ENCODE data around the gene CSTF1. TPM values are rescaled to one million over a fixed set of nuclear protein-coding genes. Genes with fewer than 3 reads are reported as not detected.

CSTF1 gene
- total RNA-seq, 4 donors from 2014 or later, result 28.6 to 38.3 (median 31.2) TPM

DNA sequence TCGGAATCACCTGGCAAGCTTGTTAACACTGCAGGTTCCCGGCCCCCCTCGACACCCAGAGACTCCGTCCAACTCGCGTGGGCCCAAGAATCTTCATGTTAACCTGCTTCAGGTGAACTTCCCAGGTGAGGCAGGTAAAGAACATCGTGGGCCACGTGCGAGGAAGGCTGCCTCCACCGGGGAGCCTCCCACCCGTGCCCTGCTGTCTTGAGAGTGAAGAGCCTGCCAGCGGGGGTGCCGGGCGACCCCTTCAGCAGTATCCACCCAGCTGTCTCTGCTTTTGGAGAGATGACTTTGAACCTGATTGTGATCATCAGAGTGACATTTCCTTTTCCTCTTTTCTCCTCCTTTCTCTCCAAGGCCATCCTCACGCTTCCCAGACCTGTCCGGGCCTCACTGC lies 53.1 kb downstream of the CSTF1 start:
- WGBS, result 96% methylated on average over 16 of the region's 16 CpGs
- Histone ChIP-seq H3K27ac (no peak overlapping the region), H3K4me1 (peaks cover 9% of the 10 kb centered on the region), H3K4me3 (no peak overlapping the region), H3K36me3 (no peaks in the 10 kb centered on the region), H3K9me3 (no peaks in the 10 kb centered on the region), H3K27me3 (no peaks in the 10 kb centered on the region)
- DNase-seq (ENCODE audit: low spot score in 2 of 2), result no peak
- no peak for TF ChIP-seq POLR2AphosphoS5 (IDR thresholded peaks at IDR 0.05)

DNA sequence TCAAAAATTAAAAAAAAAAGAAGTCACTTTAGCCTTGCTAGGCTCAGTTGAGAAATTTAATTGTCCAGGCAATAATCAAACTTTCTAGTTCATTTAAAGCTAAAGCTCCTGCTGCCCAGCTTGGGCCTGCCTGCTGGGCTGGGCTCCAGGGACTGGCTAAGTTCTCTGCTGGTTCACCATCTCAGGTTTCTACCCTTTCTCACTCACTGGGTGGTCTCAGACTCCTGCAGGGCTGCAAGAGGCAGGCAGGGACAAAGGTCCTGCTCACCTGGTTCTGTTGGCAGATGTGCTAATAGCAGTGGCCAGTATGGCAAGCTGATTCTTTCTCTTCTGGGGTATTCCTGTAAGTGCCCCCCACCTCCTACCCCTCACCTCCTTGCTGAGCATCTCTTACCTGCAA lies 54.8 kb downstream of the CSTF1 start:
- Histone ChIP-seq H3K36me3 (no peaks in the 10 kb centered on the region), H3K27me3 (no peaks in the 10 kb centered on the region), H3K27ac (no peak overlapping the region), H3K9me3 (no peaks in the 10 kb centered on the region), H3K4me3 (no peak overlapping the region), H3K4me1 (peaks cover under 1% of the 10 kb centered on the region)
- DNase-seq (ENCODE audit: low spot score in 2 of 2), result no peak
- TF ChIP-seq POLR2A (IDR thresholded peaks at IDR 0.05) (no peak), EP300 (IDR thresholded peaks at IDR 0.05) (no peak), POLR2AphosphoS5 (IDR thresholded peaks at IDR 0.05) (no peak)
- TF ChIP-seq, protein P1, sequence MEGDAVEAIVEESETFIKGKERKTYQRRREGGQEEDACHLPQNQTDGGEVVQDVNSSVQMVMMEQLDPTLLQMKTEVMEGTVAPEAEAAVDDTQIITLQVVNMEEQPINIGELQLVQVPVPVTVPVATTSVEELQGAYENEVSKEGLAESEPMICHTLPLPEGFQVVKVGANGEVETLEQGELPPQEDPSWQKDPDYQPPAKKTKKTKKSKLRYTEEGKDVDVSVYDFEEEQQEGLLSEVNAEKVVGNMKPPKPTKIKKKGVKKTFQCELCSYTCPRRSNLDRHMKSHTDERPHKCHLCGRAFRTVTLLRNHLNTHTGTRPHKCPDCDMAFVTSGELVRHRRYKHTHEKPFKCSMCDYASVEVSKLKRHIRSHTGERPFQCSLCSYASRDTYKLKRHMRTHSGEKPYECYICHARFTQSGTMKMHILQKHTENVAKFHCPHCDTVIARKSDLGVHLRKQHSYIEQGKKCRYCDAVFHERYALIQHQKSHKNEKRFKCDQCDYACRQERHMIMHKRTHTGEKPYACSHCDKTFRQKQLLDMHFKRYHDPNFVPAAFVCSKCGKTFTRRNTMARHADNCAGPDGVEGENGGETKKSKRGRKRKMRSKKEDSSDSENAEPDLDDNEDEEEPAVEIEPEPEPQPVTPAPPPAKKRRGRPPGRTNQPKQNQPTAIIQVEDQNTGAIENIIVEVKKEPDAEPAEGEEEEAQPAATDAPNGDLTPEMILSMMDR (IDR thresholded peaks at IDR 0.05), result no peak

DNA sequence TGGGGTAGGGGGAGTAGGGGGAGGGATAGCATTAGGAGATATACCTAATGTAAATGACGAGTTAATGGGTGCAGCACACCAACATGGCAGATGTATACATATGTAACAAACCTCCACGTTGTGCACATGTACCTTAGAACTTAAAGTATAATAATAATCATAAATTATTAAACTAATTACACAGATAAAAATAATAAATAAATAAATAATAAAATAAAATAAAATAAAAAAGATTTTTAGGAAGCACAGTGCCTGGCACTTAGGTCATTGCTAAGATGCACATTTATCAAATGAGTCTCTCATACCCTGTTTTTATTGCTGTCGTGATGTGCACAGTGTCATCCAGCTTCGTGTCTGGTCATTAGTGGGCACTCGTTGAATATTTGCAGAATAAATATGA lies 57.0 kb downstream of the CSTF1 start:
- WGBS, result 94% methylated on average over 5 of the region's 5 CpGs
- no peak for DNase-seq (ENCODE audit: low spot score in 2 of 2)
- Histone ChIP-seq H3K36me3 (no peaks in the 10 kb centered on the region), H3K9me3 (no peaks in the 10 kb centered on the region), H3K4me3 (no peak overlapping the region), H3K27ac (no peak overlapping the region), H3K4me1 (no peaks in the 10 kb centered on the region), H3K27me3 (no peaks in the 10 kb centered on the region)
- no peak for TF ChIP-seq POLR2AphosphoS5 (IDR thresholded peaks at IDR 0.05)
- no peak for TF ChIP-seq POLR2A (IDR thresholded peaks at IDR 0.05)
- no peak for TF ChIP-seq EP300 (IDR thresholded peaks at IDR 0.05)
- TF ChIP-seq, protein P1 (IDR thresholded peaks at IDR 0.05), result no peak

DNA sequence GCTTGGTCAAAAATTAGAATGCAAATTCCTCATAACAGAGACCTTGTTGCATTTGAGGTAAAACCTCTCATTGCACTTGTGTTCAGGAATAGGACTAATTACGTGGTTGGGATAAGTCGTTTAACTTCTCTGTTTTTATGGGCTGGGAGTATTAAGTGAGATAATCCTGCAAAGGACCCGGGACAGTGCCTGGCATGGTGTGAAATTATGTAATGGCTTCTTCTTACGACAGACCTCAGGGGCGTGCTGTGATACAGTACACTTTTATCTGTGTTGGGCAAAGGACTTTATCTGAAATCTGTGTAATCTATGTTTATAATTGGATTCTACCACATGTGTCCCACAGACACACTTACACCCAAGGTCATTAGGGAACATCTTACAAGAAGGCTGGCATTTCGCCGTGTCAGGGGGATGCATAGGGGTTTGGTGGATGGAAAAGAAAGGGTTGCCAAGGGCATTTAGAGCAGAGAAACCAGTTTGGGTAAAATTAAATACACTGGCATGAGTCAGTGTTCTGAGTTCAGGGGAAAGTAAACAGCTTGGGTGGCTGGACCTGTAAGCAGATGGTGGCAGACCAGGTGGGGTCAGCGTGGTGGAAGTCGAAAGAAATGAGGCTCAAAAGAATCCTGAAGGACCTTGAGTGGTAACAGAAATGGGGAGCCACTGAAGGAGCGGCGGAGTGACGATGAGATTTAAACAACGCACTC lies 58.8 kb downstream of the CSTF1 start:
- Histone ChIP-seq H3K36me3 (no peaks in the 10 kb centered on the region), H3K9me3 (no peaks in the 10 kb centered on the region), H3K27me3 (no peaks in the 10 kb centered on the region), H3K27ac (no peak overlapping the region), H3K4me1 (no peaks in the 10 kb centered on the region), H3K4me3 (no peak overlapping the region)
- whole genome bisulfite sequencing, result 77% methylated on average over 13 of the region's 13 CpGs
- TF ChIP-seq POLR2AphosphoS5 (IDR thresholded peaks at IDR 0.05) (no peak), POLR2A (IDR thresholded peaks at IDR 0.05) (no peak), EP300 (IDR thresholded peaks at IDR 0.05) (no peak)
- TF ChIP-seq, protein P1 (IDR thresholded peaks at IDR 0.05), result no peak
- DNase-seq (ENCODE audit: low spot score in 2 of 2), result no peak

DNA sequence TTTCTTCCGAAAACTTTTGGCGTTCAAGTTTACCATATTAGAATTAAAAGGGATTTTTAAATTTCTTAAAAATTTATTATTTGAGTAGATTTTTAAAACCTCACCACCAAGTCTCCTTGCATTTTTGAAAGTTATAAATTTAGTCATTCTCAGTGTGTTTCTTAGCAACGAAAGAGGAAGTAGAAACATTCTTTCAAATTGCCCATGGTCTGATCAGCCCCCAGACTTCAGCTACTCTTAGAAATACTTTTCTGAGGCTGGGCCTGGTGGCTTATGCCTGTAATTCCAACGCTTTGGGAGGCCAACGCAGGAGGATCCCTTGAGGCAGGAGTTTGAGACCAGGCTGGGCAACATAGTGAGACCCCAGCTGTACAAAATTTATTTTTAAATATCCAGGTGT lies 60.9 kb downstream of the CSTF1 start:
- Histone ChIP-seq H3K9me3 (no peaks in the 10 kb centered on the region), H3K4me3 (no peak overlapping the region), H3K4me1 (no peaks in the 10 kb centered on the region), H3K27ac (no peak overlapping the region), H3K27me3 (no peaks in the 10 kb centered on the region), H3K36me3 (no peaks in the 10 kb centered on the region)
- peak in 1 of 2 donors; percentile 31 for DNase-seq (ENCODE audit: low spot score in 2 of 2)
- WGBS, result 78% methylated on average over 5 of the region's 5 CpGs
- TF ChIP-seq POLR2AphosphoS5 (IDR thresholded peaks at IDR 0.05), result no peak

DNA sequence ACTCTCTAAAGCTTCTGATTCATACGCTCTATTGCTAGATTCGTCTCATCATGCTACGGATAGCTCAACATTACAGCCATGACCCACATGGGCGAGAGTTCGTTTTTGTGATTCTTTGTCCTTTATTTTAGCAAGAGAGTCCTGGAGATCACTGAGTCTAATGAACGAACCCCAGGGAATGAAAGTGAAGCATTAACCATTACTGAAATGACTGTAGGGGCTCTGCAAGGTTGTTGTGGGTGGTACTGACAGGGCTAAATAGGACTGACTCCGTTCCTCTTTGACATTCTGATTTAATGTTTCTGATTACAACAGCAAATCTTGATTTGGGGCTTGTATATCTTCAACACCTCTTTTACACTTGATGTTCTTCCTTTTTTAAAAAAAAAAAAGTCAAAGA lies 62.3 kb downstream of the CSTF1 start:
- no peaks in the 10 kb centered on the region for H3K9me3 ChIP-seq
- TF ChIP-seq, protein P1 (IDR thresholded peaks at IDR 0.05), result no peak
- TF ChIP-seq EP300 (IDR thresholded peaks at IDR 0.05), result no peak
- no peak for TF ChIP-seq POLR2AphosphoS5 (IDR thresholded peaks at IDR 0.05)
- no peak for TF ChIP-seq POLR2A (IDR thresholded peaks at IDR 0.05)
- H3K4me1 ChIP-seq, result no peaks in the 10 kb centered on the region
- H3K4me3 ChIP-seq, result no peak overlapping the region
- H3K36me3 ChIP-seq, result no peaks in the 10 kb centered on the region
- no peak overlapping the region for H3K27ac ChIP-seq
- H3K27me3 ChIP-seq, result no peaks in the 10 kb centered on the region
- 81% methylated on average over 7 of the region's 7 CpGs for WGBS
- no peak for DNase-seq (ENCODE audit: low spot score in 2 of 2)

Other genes with a start within 250 kb of the CSTF1 start
- not detected for gene MC3R, start 143.9 kb upstream of the CSTF1 start, total RNA-seq
- 10 to 100 TPM; 44.0 to 75.3 (median 58.4) TPM for gene FAM210B, start 33.7 kb upstream of the CSTF1 start, total RNA-seq
- 1 to 10 TPM; 2.1 to 5.7 (median 2.5) TPM for gene AURKA, start 430 bp upstream of the CSTF1 start, total RNA-seq
- gene CASS4, start 19.6 kb downstream of the CSTF1 start, total RNA-seq, result 1 to 10 TPM in 1 of 4 donors, under 1 TPM in 3; 0.42 to 1.9 (median 0.66) TPM
- 10 to 100 TPM; 42.9 to 57.0 (median 47.0) TPM for gene RTF2, start 76.0 kb downstream of the CSTF1 start, total RNA-seq
- gene FAM209A, start 132.1 kb downstream of the CSTF1 start, total RNA-seq, result 1 to 10 TPM in 2 of 4 donors, not detected in 2; 1.8 to 2.1 TPM
- gene FAM209B, start 140.6 kb downstream of the CSTF1 start, total RNA-seq, result 1 to 10 TPM in 1 of 4 donors, not detected in 3; 2.5 TPM
- 100 to 1,000 TPM in 1 of 4 donors, 10 to 100 TPM in 3; 79.0 to 100 (median 88.6) TPM for gene TFAP2C, start 236.7 kb downstream of the CSTF1 start, total RNA-seq

Data from suprapubic skin (tissue), 4 donors.